Thoracic aorta (tissue), 2 donors: ENCODE results near the gene ERMAP. TPM values are rescaled to one million over a fixed set of nuclear protein-coding genes. Genes with fewer than 3 reads are reported as not detected.

Source experiments
- ATAC-seq: fragments of 150-250 bp; one replicate; pipeline ENCODE4 v1.8.0; 2017; ENCODE audit warnings: low read depth; ENCODE audit not compliant: insufficient number of reproducible peaks, low FRiP score
- DNase-seq: peaks from one replicate; pipeline ENCODE4 v3.0.0-alpha.2; 2020; ENCODE audit warnings: low spot score
- H3K27ac ChIP-seq, 2 donors: fragments of 200-600 bp; sonication (generic); 1 replicate in 1 of 2; 2 replicates in 1 of 2; pipeline ENCODE4 v1.5.1; 2016; ENCODE audit warnings: mild to moderate bottlenecking in 2 of 2, moderate library complexity in 2 of 2
- H3K27me3 ChIP-seq: fragments of 200-600 bp; sonication (generic); replicated peaks from 2 replicates; pipeline ENCODE4 v1.6.0; 2016; ENCODE audit warnings: mild to moderate bottlenecking; ENCODE audit not compliant: insufficient read depth
- H3K36me3 ChIP-seq: fragments of 200-600 bp; sonication (generic); one replicate; pipeline ENCODE4 v1.5.1; 2016
- H3K4me1 ChIP-seq, 2 donors: fragments of 200-600 bp; sonication (generic); 1 replicate in 1 of 2; 2 replicates in 1 of 2; pipeline versions ENCODE4 v1.5.1 to v1.6.0; 2016; ENCODE audit warnings: low read depth in 2 of 2, mild to moderate bottlenecking in 1 of 2; ENCODE audit not compliant: control insufficient read depth in 1 of 2
- H3K4me3 ChIP-seq: fragments of 200-600 bp; sonication (generic); 2 replicates; pipeline ENCODE4 v1.5.1; 2016; ENCODE audit warnings: mild to moderate bottlenecking
- H3K9me3 ChIP-seq: fragments of 200-600 bp; sonication (generic); 2 replicates; pipeline ENCODE4 v1.5.1; 2016
- CTCF ChIP-seq: fragments of 200-600 bp; sonication (generic); IDR thresholded peaks from one replicate; pipeline ENCODE4 v1.5.1; 2019; ENCODE audit warnings: antibody characterized with exemption
- total RNA-seq, 2 donors: library from RNA; depleted of rRNA; stranded (reverse); fragments of >200 nt; gene quantifications; one replicate each; pipeline versions ENCODE4 v1.1.0 to v1.2.3, GENCODE V29; 2016

Gene ERMAP
- total RNA-seq, 2 donors from 2014 or later, result 7.0 to 18.0 TPM

GRCh38 chr1:42841010-42841409 is 24.1 kb downstream of the ERMAP start:
- Histone ChIP-seq H3K9me3 (no peaks in the 10 kb centered on the region), H3K4me3 (no peak overlapping the region), H3K36me3 (no peaks in the 10 kb centered on the region), H3K27ac (no peak overlapping the region), H3K27me3 (no peaks in the 10 kb centered on the region), H3K4me1 (peaks cover 0 to 3% of the 10 kb centered on the region in 2 donors)
- DNase-seq (no peak), ATAC-seq (no peak)
- TF ChIP-seq CTCF, result no peak

- Histone ChIP-seq H3K9me3 (no peaks in the 10 kb centered on the region), H3K36me3 (no peaks in the 10 kb centered on the region), H3K27me3 (no peaks in the 10 kb centered on the region), H3K4me3 (no peak overlapping the region), H3K4me1 (peaks cover 0 to 3% of the 10 kb centered on the region in 2 donors), H3K27ac (no peak overlapping the region)
- TF ChIP-seq CTCF, result no peak
- DNase-seq, result no peak
- no peak for ATAC-seq
Observed at GRCh38 chr1:42841440-42842147, 24.7 kb downstream of the ERMAP start.

GRCh38 chr1:42844592-42845140 is 27.7 kb downstream of the ERMAP start:
- TF ChIP-seq CTCF, result no peak
- H3K27me3 ChIP-seq, result no peaks in the 10 kb centered on the region

GRCh38 chr1:42845193-42845592 is 28.3 kb downstream of the ERMAP start:
- DNase-seq, result no peak
- Histone ChIP-seq H3K4me3 (no peak overlapping the region), H3K4me1 (peaks cover 7 to 11% of the 10 kb centered on the region in 2 donors), H3K27me3 (no peaks in the 10 kb centered on the region), H3K9me3 (no peaks in the 10 kb centered on the region), H3K36me3 (peaks cover under 1% of the 10 kb centered on the region), H3K27ac (no peak overlapping the region)
- TF ChIP-seq CTCF, result no peak
- ATAC-seq, result no peak

More at GRCh38 chr1:42844592-42845140, 27.7 kb downstream of the ERMAP start:
- ATAC-seq (no peak), DNase-seq (no peak)
- Histone ChIP-seq H3K36me3 (no peaks in the 10 kb centered on the region), H3K4me1 (peaks cover 7 to 11% of the 10 kb centered on the region in 2 donors), H3K27ac (no peak overlapping the region), H3K4me3 (no peak overlapping the region), H3K9me3 (no peaks in the 10 kb centered on the region)

- H3K36me3 ChIP-seq, result peaks cover 7% of the 10 kb centered on the region
- H3K27ac ChIP-seq, result no peak overlapping the region
- peak overlapping the region; percentile 96 for H3K4me3 ChIP-seq
- ATAC-seq, result no peak
- H3K27me3 ChIP-seq, result no peaks in the 10 kb centered on the region
- TF ChIP-seq CTCF, result no peak
- no peaks in the 10 kb centered on the region for H3K9me3 ChIP-seq
- peaks cover 7 to 11% of the 10 kb centered on the region in 2 donors for H3K4me1 ChIP-seq
- no peak for DNase-seq
Observed at GRCh38 chr1:42845866-42846256, 28.9 kb downstream of the ERMAP start.
